GM12878 (cell line): ENCODE measurements around the gene SLCO4A1. TPM values are rescaled to one million over a fixed set of nuclear protein-coding genes. Genes with fewer than 3 reads are reported as not detected.

Experiments used
- ATAC-seq: fragments of 200-7000 bp; cut with Tn5 transposase; 3 replicates; pipeline ENCODE4 v1.9.1; 2020; ENCODE audit warnings: mild to moderate bottlenecking, moderate library complexity
- BruUV-seq: library from RNA; stranded (reverse); fragments of 400-500 nt; replicated peaks from 2 replicates; lab custom pipeline; 2021; lab: Mats Ljungman, UMichigan
- CTCF ChIA-PET: fragments of 300-600 bp; sonication (Branson Sonifier 250); formaldehyde crosslinking; extraction: SDS; loops from one replicate; lab custom pipeline; 2021; ENCODE audit warnings: inconsistent platforms; lab: Yijun Ruan, JAX
- POLR2A ChIA-PET: fragments of 350-600 bp; formaldehyde crosslinking; extraction: SDS; loops from one replicate; lab custom pipeline; 2021; ENCODE audit warnings: inconsistent platforms; lab: Charles Lee
- RAD21 ChIA-PET: fragments of 300-600 bp; sonication (Branson Sonifier 250); formaldehyde crosslinking; loops from one replicate; lab custom pipeline; 2023; ENCODE audit warnings: antibody characterized with exemption; ENCODE audit not compliant: unreplicated experiment; lab: Charles Lee
- SMC1A ChIA-PET: fragments of 300-600 bp; sonication (Branson Sonifier 250); formaldehyde crosslinking; loops from one replicate; lab custom pipeline; 2023; ENCODE audit not compliant: unreplicated experiment, uncharacterized antibody; lab: Charles Lee
- DNase-seq: peaks from one replicate; pipeline ENCODE4 v3.0.0-alpha.2; 2011; ENCODE audit warnings: low read depth, low spot score
- FAIRE-seq: peaks from 3 replicates; lab custom pipeline; 2011; peaks lifted over from hg19 to GRCh38; lab: Jason Lieb, UNC
- H2AFZ ChIP-seq: 2 replicates; pipeline ENCODE4 v1.6.0; 2011; ENCODE audit warnings: low read depth, low read length, control low read depth; ENCODE audit not compliant: control insufficient read depth
- H3K27ac ChIP-seq: 2 replicates; pipeline ENCODE4 v1.5.1; 2011; ENCODE audit warnings: control low read depth; ENCODE audit not compliant: control insufficient read depth, insufficient read depth
- H3K27me3 ChIP-seq, 2 experiments: replicated peaks in 1 of 2; 2 replicates each; pipeline versions ENCODE4 v1.6.0 to v1.6.1; 2011; ENCODE audit warnings: low read length in 1 of 2; ENCODE audit not compliant: control insufficient read depth in 2 of 2, insufficient read depth in 2 of 2
- H3K36me3 ChIP-seq, 2 experiments: 2 replicates each; pipeline ENCODE4 v1.5.1; 2011; ENCODE audit warnings: low read length in 1 of 2; ENCODE audit not compliant: control insufficient read depth in 2 of 2, insufficient read depth in 2 of 2
- H3K4me1 ChIP-seq: 2 replicates; pipeline ENCODE4 v1.6.1; 2011; ENCODE audit warnings: mild to moderate bottlenecking, low read length, moderate library complexity, mixed read lengths; ENCODE audit not compliant: control insufficient read depth, insufficient read depth
- H3K4me2 ChIP-seq: 2 replicates; pipeline ENCODE4 v1.6.0; 2011; ENCODE audit warnings: control low read depth; ENCODE audit not compliant: control insufficient read depth, insufficient read depth
- H3K4me3 ChIP-seq: fragments of 200-600 bp; sonication (generic); 2 replicates; pipeline ENCODE4 v1.5.1; 2016
- H3K79me2 ChIP-seq: 2 replicates; pipeline ENCODE4 v1.6.0; 2011; ENCODE audit warnings: low read length; ENCODE audit not compliant: control insufficient read depth, insufficient read depth
- H3K9ac ChIP-seq: 2 replicates; pipeline ENCODE4 v1.8.0; 2011; ENCODE audit warnings: low read length, control low read depth, mixed read lengths; ENCODE audit not compliant: control insufficient read depth, insufficient read depth
- H3K9me3 ChIP-seq: replicated peaks from 3 replicates; pipeline ENCODE4 v1.5.1; 2011; ENCODE audit warnings: mild to moderate bottlenecking, low read length; ENCODE audit not compliant: control insufficient read depth, insufficient read depth
- H4K20me1 ChIP-seq: 2 replicates; pipeline ENCODE4 v1.6.0; 2011; ENCODE audit not compliant: control insufficient read depth, insufficient read depth
- ATF7 ChIP-seq: fragments of 450-650 bp; IDR thresholded peaks from 2 replicates; pipeline ENCODE4 v1.6.1; 2016; ENCODE audit warnings: low read depth, mild to moderate bottlenecking
- CEBPZ ChIP-seq: fragments of 150-350 bp; IDR thresholded peaks from 2 replicates; pipeline ENCODE4 v1.6.1; 2016; ENCODE audit warnings: low read depth, low read length
- CHD4 ChIP-seq: fragments of 200-600 bp; sonication (generic); IDR thresholded peaks from 2 replicates; pipeline ENCODE4 v1.6.1; 2016; ENCODE audit warnings: mild to moderate bottlenecking
- CREM ChIP-seq: IDR thresholded peaks from 2 replicates; pipeline ENCODE4 v1.6.1; 2014; ENCODE audit warnings: antibody characterized with exemption, low read depth
- NKRF ChIP-seq: fragments of 450-650 bp; conservative IDR thresholded peaks from 2 replicates; pipeline ENCODE4 v1.6.1; 2017; ENCODE audit warnings: mild to moderate bottlenecking, moderate library complexity
- NR2F1 ChIP-seq: fragments of 450-650 bp; conservative IDR thresholded peaks from 2 replicates; pipeline ENCODE4 v1.6.1; 2017; ENCODE audit warnings: mild to moderate bottlenecking
- RAD21 ChIP-seq: IDR thresholded peaks from 2 replicates; pipeline ENCODE4 v1.6.1; 2011; ENCODE audit warnings: mild to moderate bottlenecking, low read depth, low read length, moderate library complexity; ENCODE audit not compliant: insufficient read depth
- RB1 ChIP-seq: fragments of 450-650 bp; formaldehyde crosslinking; IDR thresholded peaks from 2 replicates; pipeline ENCODE4 v1.6.1; 2017; ENCODE audit warnings: mild to moderate bottlenecking, borderline replicate concordance
- RBBP5 ChIP-seq: fragments of 200-600 bp; sonication (generic); conservative IDR thresholded peaks from 2 replicates; pipeline ENCODE4 v1.6.1; 2016
- SMAD5 ChIP-seq: IDR thresholded peaks from 2 replicates; pipeline ENCODE4 v1.6.1; 2016; ENCODE audit warnings: antibody characterized with exemption, low read depth
- WRNIP1 ChIP-seq: IDR thresholded peaks from 2 replicates; pipeline ENCODE4 v1.6.1; 2011; ENCODE audit warnings: low read depth, low read length, improper control_type of control experiment, borderline replicate concordance
- ZNF207 ChIP-seq: fragments of 450-650 bp; IDR thresholded peaks from 2 replicates; pipeline ENCODE4 v1.6.1; 2014; ENCODE audit warnings: antibody characterized with exemption, mild to moderate bottlenecking, borderline replicate concordance
- ZNF217 ChIP-seq: fragments of 450-650 bp; IDR thresholded peaks from 2 replicates; pipeline ENCODE4 v1.6.1; 2017; ENCODE audit warnings: antibody characterized with exemption, mild to moderate bottlenecking
- ZZZ3 ChIP-seq: IDR thresholded peaks from 2 replicates; pipeline ENCODE4 v1.6.1; 2011; ENCODE audit warnings: low read depth; ENCODE audit not compliant: control insufficient read depth, insufficient read length
- WGBS: methylation state at CpG from one replicate; pipeline ENCODE4 v1.1.6; 2016; ENCODE audit warnings: low lambda C conversion rate; ENCODE audit not compliant: insufficient replicate concordance, insufficient coverage; ENCODE audit errors: missing lambda C conversion rate; 5-methylcytosine and 5-hydroxymethylcytosine counted together
- in situ Hi-C: fragments of 300-500 bp; cut with MboI; formaldehyde crosslinking; loops from 9 replicates; pipeline ENCODE4 v1.14.3; 2018; ENCODE audit warnings: mixed read lengths
- intact Hi-C: fragments of 100-400 bp; cut with micrococcal nuclease; formaldehyde crosslinking; loops from one replicate; pipeline ENCODE4 v1.14.2; 2022; ENCODE audit not compliant: unreplicated experiment
- polyA plus RNA-seq, 11 experiments: library from polyadenylated mRNA; depleted of rRNA in 4 of 11; unstranded in 6 of 11; stranded (reverse) in 5 of 11; fragments of >200 nt; fragmentation: Nextera tagmentation in 4 of 11; fragmentation: Illumina TruSeq in 1 of 11; extraction: Ambion mirVana in 4 of 11; extraction: Trizol in 1 of 11; gene quantifications; 1 replicate in 1 of 11; 2 replicates in 10 of 11; pipeline versions ENCODE4 v1.2.1 to v1.2.3, GENCODE V29; 2011 to 2016; ENCODE audit warnings: inconsistent platforms in 2 of 11, missing spikeins in 2 of 11, low read depth in 1 of 11
- total RNA-seq, 4 experiments: library from RNA; depleted of rRNA in 3 of 4; stranded (reverse); fragments of >200 nt in 3 of 4; fragmentation: Illumina TruSeq in 1 of 4; extraction: Trizol in 1 of 4; gene quantifications; 2 replicates each; pipeline versions ENCODE4 v1.2.1 to v1.2.3, GENCODE V29; 2013 to 2021

The SLCO4A1 gene
- total and polyA plus RNA-seq, 10 of the 15 experiments (the other 5 are each of a cell fraction or from before 2014, with no cell fraction given), result 2.1 to 30.7 (median 12.0) TPM

GRCh38 chr20:62670998-62671397, 28.7 kb downstream of the SLCO4A1 start:
- ChIA-PET RAD21 (no interaction called here), SMC1A (no interaction called here), POLR2A (no interaction called here), CTCF (no interaction called here)
- TF ChIP-seq ZZZ3, result no peak
- no peak for TF ChIP-seq CHD4
- TF ChIP-seq CEBPZ, result no peak
- no peak for TF ChIP-seq ZNF207
- no peak for TF ChIP-seq SMAD5
- TF ChIP-seq ZNF217, result no peak
- TF ChIP-seq NR2F1, result no peak
- TF ChIP-seq CREM, result no peak
- no peak for TF ChIP-seq WRNIP1
- TF ChIP-seq RB1, result no peak
- no peak for TF ChIP-seq RBBP5
- no peak for TF ChIP-seq RAD21
- no peak for TF ChIP-seq ATF7
- TF ChIP-seq NKRF, result no peak
- ATAC-seq (no peak), DNase-seq (no peak), FAIRE-seq (no peak)
- whole genome bisulfite sequencing, result 100% methylated on average over 17 of the region's 17 CpGs
- no peaks in the 10 kb centered on the region for H3K79me2 ChIP-seq
- H4K20me1 ChIP-seq, result no peaks in the 10 kb centered on the region
- H2AFZ ChIP-seq, result no peak overlapping the region
- H3K4me1 ChIP-seq, result no peaks in the 10 kb centered on the region
- no peaks in the 10 kb centered on the region for H3K9me3 ChIP-seq
- H3K27ac ChIP-seq, result no peak overlapping the region
- no TSS peak for BruUV-seq
- H3K9ac ChIP-seq, result no peak overlapping the region
- no peaks in the 10 kb centered on the region for H3K27me3 ChIP-seq
- intact Hi-C loops, result no loop called here
- H3K4me3 ChIP-seq, result no peak overlapping the region
- no peak overlapping the region for H3K4me2 ChIP-seq
- in situ Hi-C loops, result no loop called here
- H3K36me3 ChIP-seq, result peaks cover 2 to 3% of the 10 kb centered on the region in 2 experiments; a peak in 3 of 4 replicates
